NCI-H2196 (cell line): ENCODE data around the gene AP2B1.

Source experiments
- DNase-seq: peaks from one replicate; lab custom pipeline; 2025; ENCODE audit not compliant: unreplicated experiment; lab: John Stamatoyannopoulos, UW

Gene AP2B1

GRCh38 chr17:35727635-35728034 is 140.5 kb downstream of the AP2B1 start:
- no peak for DNase-seq

GRCh38 chr17:35728551-35728950 is 141.4 kb downstream of the AP2B1 start:
- no peak for DNase-seq

GRCh38 chr17:35729405-35729833 is 142.3 kb downstream of the AP2B1 start:
- DNase-seq, result no peak

- no peak for DNase-seq
These were observed 143.4 kb downstream of the AP2B1 start for GRCh38 chr17:35730400-35731005.

DNA sequence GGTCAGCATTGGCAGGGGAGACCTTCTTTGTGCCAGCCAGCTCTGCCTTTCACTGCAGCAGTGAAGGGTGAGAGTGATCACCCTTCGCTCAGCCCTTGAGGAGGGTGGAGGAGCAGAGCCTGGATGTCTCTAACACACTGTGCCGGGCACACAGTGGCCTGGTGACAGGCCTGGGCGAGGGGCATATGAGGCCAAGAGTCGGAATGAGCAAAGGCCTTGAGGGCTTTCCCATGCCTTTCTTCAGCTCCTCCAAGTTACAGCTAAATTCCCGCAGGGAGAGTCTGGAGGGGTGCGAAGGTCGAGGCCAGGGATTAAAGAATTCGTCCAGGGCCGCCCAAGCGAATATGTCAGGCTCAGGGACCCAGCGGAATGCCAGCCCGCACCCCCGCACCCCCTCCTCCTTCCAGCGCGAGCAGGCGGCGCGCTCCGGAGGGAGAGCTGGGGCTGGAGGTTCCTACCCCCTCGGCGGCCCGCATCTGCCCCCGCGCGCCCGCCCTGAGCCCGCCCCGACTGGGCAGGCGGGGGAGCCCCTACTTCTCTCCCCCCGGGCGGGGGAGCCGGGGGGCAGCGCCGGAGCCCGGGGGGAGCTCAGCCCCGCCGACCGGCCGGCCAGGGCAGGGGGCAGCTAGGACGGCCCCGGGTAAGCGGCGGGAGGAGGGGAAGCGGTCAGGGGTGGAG is 144.3 kb downstream of the AP2B1 start, which contains the start of gene RASL10B:
TSS of gene RASL10B (plus strand) at position 401 of the 678 bp plus-strand sequence. CDS start 3,546 bp downstream, outside the sequence.
- DNase-seq, result peak; percentile 0

DNA sequence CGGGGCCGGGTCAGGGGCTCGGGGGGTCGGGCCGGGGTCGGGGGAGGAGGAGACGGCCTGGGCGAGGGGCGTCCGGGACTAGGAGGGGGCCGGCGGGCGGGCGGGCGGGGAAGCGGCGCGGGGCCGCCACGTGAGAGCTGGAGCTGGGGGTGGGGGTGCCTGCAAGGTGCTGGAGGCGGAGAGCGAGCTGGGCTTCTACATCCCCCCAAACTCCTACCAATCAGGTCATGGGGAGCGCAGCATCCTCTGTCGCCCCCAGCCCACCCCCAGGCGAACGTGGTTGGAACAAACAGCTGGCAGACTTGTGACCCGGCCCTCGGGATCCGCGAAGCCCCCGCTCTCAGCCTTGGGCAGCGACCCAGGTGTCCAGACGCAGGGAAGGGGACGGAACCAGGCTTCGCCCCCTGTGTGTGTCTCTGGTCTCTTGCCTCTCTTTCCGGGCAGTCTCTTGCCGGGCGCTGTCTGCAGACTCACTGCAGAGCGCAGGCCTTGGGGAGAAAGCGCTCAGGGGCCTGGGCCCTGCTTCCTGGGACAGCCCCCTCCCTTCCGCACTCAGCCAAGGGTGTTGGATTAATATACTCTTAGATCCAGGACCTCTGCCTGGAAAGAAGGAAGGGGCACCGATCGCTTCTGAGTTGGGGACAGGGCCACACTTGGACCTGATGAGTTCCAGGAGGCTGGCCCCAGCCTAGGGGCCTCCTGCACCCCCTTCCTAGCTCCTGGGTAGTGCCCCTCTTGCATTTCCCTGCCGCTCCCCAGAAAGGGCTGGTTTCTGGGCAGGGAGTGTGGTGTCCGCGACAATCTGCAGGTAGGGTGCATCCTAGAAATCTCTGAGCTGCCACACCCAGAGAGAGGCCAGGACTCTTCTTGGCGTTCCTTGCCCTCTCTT is 145.0 kb downstream of the AP2B1 start:
- DNase-seq, result no peak

DNA sequence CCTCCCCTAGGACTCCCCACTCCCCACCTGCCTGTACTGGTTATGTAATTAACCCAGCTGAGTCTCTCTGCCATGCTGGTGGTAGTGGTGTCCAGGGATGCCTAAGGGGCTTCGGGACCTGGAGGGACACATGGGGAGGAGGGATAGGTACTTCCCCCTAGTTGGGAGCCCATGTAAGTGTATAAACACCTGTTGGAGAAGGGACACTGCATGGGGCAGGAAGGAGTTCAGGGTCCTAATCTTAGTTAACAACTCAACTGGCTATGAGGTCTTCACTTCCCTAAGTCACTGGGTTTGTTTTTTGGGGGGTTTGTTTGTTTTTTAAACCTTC is 145.6 kb downstream of the AP2B1 start:
- DNase-seq, result no peak

GRCh38 chr17:35733366-35733765 is 146.2 kb downstream of the AP2B1 start:
- no peak for DNase-seq

GRCh38 chr17:35734396-35734795 is 147.3 kb downstream of the AP2B1 start:
- no peak for DNase-seq

GRCh38 chr17:35735036-35735805 is 148.1 kb downstream of the AP2B1 start:
- no peak for DNase-seq

DNA sequence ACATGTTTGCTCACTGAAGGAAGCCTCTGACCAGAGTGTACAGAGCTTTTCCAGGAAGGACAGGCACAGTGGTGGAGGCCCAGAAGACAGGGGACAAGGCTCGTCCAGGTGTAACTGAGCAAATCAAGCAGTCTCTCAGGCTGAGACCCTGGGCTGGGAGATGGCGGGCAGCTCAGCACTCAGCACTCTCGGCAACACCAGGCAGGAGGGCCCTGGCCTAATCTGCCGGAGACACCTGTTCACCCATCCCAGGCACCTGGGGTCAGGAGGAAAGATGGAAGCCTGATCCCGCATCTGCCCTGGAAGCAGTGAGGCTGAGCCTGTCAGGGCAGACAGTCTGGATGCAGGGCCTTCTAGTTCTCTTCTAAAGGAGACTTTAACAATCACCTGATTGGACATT is 149.1 kb downstream of the AP2B1 start:
- no peak for DNase-seq

- no peak for DNase-seq
These were observed 151.5 kb downstream of the AP2B1 start for GRCh38 chr17:35738519-35739133.

DNA sequence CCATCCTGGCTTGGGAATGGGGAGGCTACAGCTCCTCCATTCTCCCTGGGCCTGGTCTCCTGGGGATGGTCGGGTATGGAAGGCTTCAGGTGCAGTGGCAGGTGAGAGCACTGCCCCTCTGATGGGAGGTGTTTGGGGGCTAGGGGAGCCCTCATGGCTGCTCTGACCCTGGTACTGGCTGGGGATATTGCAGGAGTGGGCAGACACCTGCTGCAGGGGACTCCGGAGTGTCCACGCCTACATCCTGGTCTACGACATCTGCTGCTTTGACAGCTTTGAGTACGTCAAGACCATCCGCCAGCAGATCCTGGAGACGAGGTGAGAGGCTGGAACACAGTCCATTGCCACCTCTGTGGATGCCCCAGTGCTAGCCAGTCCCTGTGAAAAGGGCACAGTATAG is 153.1 kb downstream of the AP2B1 start:
- no peak for DNase-seq

GRCh38 chr17:35740997-35741931 is 154.1 kb downstream of the AP2B1 start:
- DNase-seq, result no peak

DNA sequence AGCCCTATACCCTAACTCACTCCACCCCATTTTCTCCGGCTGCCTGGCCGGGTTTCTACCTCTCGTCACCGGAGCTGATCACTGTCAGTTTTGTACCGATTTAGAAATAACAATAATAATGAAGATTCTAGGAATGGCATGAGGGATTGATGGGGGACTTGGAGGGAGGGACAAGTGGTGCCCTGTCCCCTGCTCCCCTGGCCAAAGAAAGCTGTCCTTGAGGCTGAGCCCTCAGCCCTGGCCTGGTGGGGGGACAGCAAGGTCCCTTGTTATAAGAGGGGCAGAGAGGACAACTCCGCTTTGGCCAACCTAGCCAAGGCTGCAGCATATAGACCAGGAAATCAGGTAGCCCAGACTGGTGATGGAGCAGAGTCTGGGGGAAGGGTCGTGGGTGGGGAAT is 155.4 kb downstream of the AP2B1 start:
- DNase-seq, result no peak

- no peak for DNase-seq
These were observed 155.9 kb downstream of the AP2B1 start for GRCh38 chr17:35742896-35743477.

GRCh38 chr17:35743626-35744328 is 156.7 kb downstream of the AP2B1 start:
- no peak for DNase-seq

- no peak for DNase-seq
These were observed 157.7 kb downstream of the AP2B1 start for GRCh38 chr17:35744830-35745229.

DNA sequence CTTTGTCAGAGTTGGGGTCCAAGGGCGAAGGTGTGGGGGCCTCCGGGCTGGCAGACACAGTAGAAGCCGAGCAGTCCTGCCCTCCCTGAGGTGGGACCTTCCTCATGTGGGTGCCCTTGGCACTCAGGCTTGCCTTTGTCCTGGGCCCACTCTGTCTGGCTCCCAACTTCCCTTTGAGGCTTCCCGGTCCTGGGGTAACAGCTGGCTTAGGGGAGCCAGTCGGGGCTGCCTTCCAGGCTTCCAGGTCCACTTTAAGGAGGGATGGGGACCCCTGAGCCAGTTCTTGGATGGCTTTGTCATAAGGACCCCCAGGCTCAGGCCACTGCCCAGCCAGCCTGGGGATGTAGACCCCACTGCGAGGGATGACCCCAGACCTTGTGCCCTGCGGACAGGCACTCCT is 158.1 kb downstream of the AP2B1 start:
- DNase-seq, result no peak
